GM12878 (cell line): Measurements from ENCODE around the gene SIRT5. TPM values are rescaled to one million over a fixed set of nuclear protein-coding genes. Genes with fewer than 3 reads are reported as not detected.

Experiments
- ATAC-seq: fragments of 200-7000 bp; cut with Tn5 transposase; 3 replicates; pipeline ENCODE4 v1.9.1; 2020; ENCODE audit warnings: mild to moderate bottlenecking, moderate library complexity
- BruUV-seq: library from RNA; stranded (reverse); fragments of 400-500 nt; replicated peaks from 2 replicates; lab custom pipeline; 2021; lab: Mats Ljungman, UMichigan
- CTCF ChIA-PET: fragments of 300-600 bp; sonication (Branson Sonifier 250); formaldehyde crosslinking; extraction: SDS; loops from one replicate; lab custom pipeline; 2021; ENCODE audit warnings: inconsistent platforms; lab: Yijun Ruan, JAX
- POLR2A ChIA-PET: fragments of 350-600 bp; formaldehyde crosslinking; extraction: SDS; loops from one replicate; lab custom pipeline; 2021; ENCODE audit warnings: inconsistent platforms; lab: Charles Lee
- RAD21 ChIA-PET: fragments of 300-600 bp; sonication (Branson Sonifier 250); formaldehyde crosslinking; loops from one replicate; lab custom pipeline; 2023; ENCODE audit warnings: antibody characterized with exemption; ENCODE audit not compliant: unreplicated experiment; lab: Charles Lee
- SMC1A ChIA-PET: fragments of 300-600 bp; sonication (Branson Sonifier 250); formaldehyde crosslinking; loops from one replicate; lab custom pipeline; 2023; ENCODE audit not compliant: unreplicated experiment, uncharacterized antibody; lab: Charles Lee
- DNase-seq: peaks from one replicate; pipeline ENCODE4 v3.0.0-alpha.2; 2011; ENCODE audit warnings: low read depth, low spot score
- FAIRE-seq: peaks from 3 replicates; lab custom pipeline; 2011; peaks lifted over from hg19 to GRCh38; lab: Jason Lieb, UNC
- H2AFZ ChIP-seq: 2 replicates; pipeline ENCODE4 v1.6.0; 2011; ENCODE audit warnings: low read depth, low read length, control low read depth; ENCODE audit not compliant: control insufficient read depth
- H3K27ac ChIP-seq: 2 replicates; pipeline ENCODE4 v1.5.1; 2011; ENCODE audit warnings: control low read depth; ENCODE audit not compliant: control insufficient read depth, insufficient read depth
- H3K27me3 ChIP-seq, 2 experiments: replicated peaks in 1 of 2; 2 replicates each; pipeline versions ENCODE4 v1.6.0 to v1.6.1; 2011; ENCODE audit warnings: low read length in 1 of 2; ENCODE audit not compliant: control insufficient read depth in 2 of 2, insufficient read depth in 2 of 2
- H3K36me3 ChIP-seq, 2 experiments: 2 replicates each; pipeline ENCODE4 v1.5.1; 2011; ENCODE audit warnings: low read length in 1 of 2; ENCODE audit not compliant: control insufficient read depth in 2 of 2, insufficient read depth in 2 of 2
- H3K4me1 ChIP-seq: 2 replicates; pipeline ENCODE4 v1.6.1; 2011; ENCODE audit warnings: mild to moderate bottlenecking, low read length, moderate library complexity, mixed read lengths; ENCODE audit not compliant: control insufficient read depth, insufficient read depth
- H3K4me2 ChIP-seq: 2 replicates; pipeline ENCODE4 v1.6.0; 2011; ENCODE audit warnings: control low read depth; ENCODE audit not compliant: control insufficient read depth, insufficient read depth
- H3K4me3 ChIP-seq: fragments of 200-600 bp; sonication (generic); 2 replicates; pipeline ENCODE4 v1.5.1; 2016
- H3K79me2 ChIP-seq: 2 replicates; pipeline ENCODE4 v1.6.0; 2011; ENCODE audit warnings: low read length; ENCODE audit not compliant: control insufficient read depth, insufficient read depth
- H3K9ac ChIP-seq: 2 replicates; pipeline ENCODE4 v1.8.0; 2011; ENCODE audit warnings: low read length, control low read depth, mixed read lengths; ENCODE audit not compliant: control insufficient read depth, insufficient read depth
- H3K9me3 ChIP-seq: replicated peaks from 3 replicates; pipeline ENCODE4 v1.5.1; 2011; ENCODE audit warnings: mild to moderate bottlenecking, low read length; ENCODE audit not compliant: control insufficient read depth, insufficient read depth
- H4K20me1 ChIP-seq: 2 replicates; pipeline ENCODE4 v1.6.0; 2011; ENCODE audit not compliant: control insufficient read depth, insufficient read depth
- CEBPB ChIP-seq, 2 experiments: fragments of 150-350 bp in 1 of 2; IDR thresholded peaks; 2 replicates each; pipeline ENCODE4 v1.6.1; 2012 to 2014; ENCODE audit warnings: low read depth in 2 of 2, low read length in 2 of 2, borderline replicate concordance in 1 of 2, inconsistent platforms in 1 of 2
- YY1 ChIP-seq: IDR thresholded peaks from 2 replicates; pipeline ENCODE4 v1.6.1; 2011; ENCODE audit warnings: low read depth, mild to moderate bottlenecking, low read length
- ZBTB11 ChIP-seq: fragments of 450-650 bp; formaldehyde crosslinking; IDR thresholded peaks from 2 replicates; pipeline ENCODE4 v1.5.0; 2022; ENCODE audit warnings: mild to moderate bottlenecking, missing genetic modification characterization
- WGBS: methylation state at CpG from one replicate; pipeline ENCODE4 v1.1.6; 2016; ENCODE audit warnings: low lambda C conversion rate; ENCODE audit not compliant: insufficient replicate concordance, insufficient coverage; ENCODE audit errors: missing lambda C conversion rate; 5-methylcytosine and 5-hydroxymethylcytosine counted together
- in situ Hi-C: fragments of 300-500 bp; cut with MboI; formaldehyde crosslinking; loops from 9 replicates; pipeline ENCODE4 v1.14.3; 2018; ENCODE audit warnings: mixed read lengths
- intact Hi-C: fragments of 100-400 bp; cut with micrococcal nuclease; formaldehyde crosslinking; loops from one replicate; pipeline ENCODE4 v1.14.2; 2022; ENCODE audit not compliant: unreplicated experiment
- polyA plus RNA-seq, 11 experiments: library from polyadenylated mRNA; depleted of rRNA in 4 of 11; unstranded in 6 of 11; stranded (reverse) in 5 of 11; fragments of >200 nt; fragmentation: Nextera tagmentation in 4 of 11; fragmentation: Illumina TruSeq in 1 of 11; extraction: Ambion mirVana in 4 of 11; extraction: Trizol in 1 of 11; gene quantifications; 1 replicate in 1 of 11; 2 replicates in 10 of 11; pipeline versions ENCODE4 v1.2.1 to v1.2.3, GENCODE V29; 2011 to 2016; ENCODE audit warnings: inconsistent platforms in 2 of 11, missing spikeins in 2 of 11, low read depth in 1 of 11
- total RNA-seq, 4 experiments: library from RNA; depleted of rRNA in 3 of 4; stranded (reverse); fragments of >200 nt in 3 of 4; fragmentation: Illumina TruSeq in 1 of 4; extraction: Trizol in 1 of 4; gene quantifications; 2 replicates each; pipeline versions ENCODE4 v1.2.1 to v1.2.3, GENCODE V29; 2013 to 2021

SIRT5 gene
- total and polyA plus RNA-seq, 10 of the 15 experiments (the other 5 are each of a cell fraction or from before 2014, with no cell fraction given) = 1.7 to 12.4 (median 10.0) TPM

GRCh38 chr6:13643125-13643524 is 68.7 kb downstream of the SIRT5 start:
- ATAC-seq (no peak), DNase-seq (no peak), FAIRE-seq (no peak)
- TF ChIP-seq CEBPB (IDR thresholded peaks at IDR 0.05; ENCODE audit: borderline replicate concordance in 1 of 2, low read depth in 2 of 2, low read length in 2 of 2) (no peak), YY1 (no peak), ZBTB11 (CRISPR knock-in tag) (no peak)
- no TSS peak for BruUV-seq
- H3K27me3 ChIP-seq = no peaks in the 10 kb centered on the region
- H3K9me3 ChIP-seq = no peaks in the 10 kb centered on the region
- no peaks in the 10 kb centered on the region for H3K79me2 ChIP-seq
- H4K20me1 ChIP-seq = no peaks in the 10 kb centered on the region
- no peak overlapping the region for H3K4me3 ChIP-seq
- no peak overlapping the region for H2AFZ ChIP-seq
- ChIA-PET POLR2A (no interaction called here), RAD21 (no interaction called here), CTCF (no interaction called here), SMC1A (no interaction called here)
- 87% methylated on average over 3 of the region's 3 CpGs for WGBS
- no peak overlapping the region for H3K27ac ChIP-seq
- in situ Hi-C loops (no loop called here), intact Hi-C loops (no loop called here)
- no peak overlapping the region for H3K9ac ChIP-seq
- peaks cover 0 to 3% of the 10 kb centered on the region in 2 experiments; a peak in 1 of 4 replicates for H3K36me3 ChIP-seq
- H3K4me1 ChIP-seq = no peaks in the 10 kb centered on the region
- no peak overlapping the region for H3K4me2 ChIP-seq
